Mammary epithelial cell (primary cell): ENCODE results near the gene CAMK2A.

Source experiments
- EZH2 ChIP-seq: IDR thresholded peaks from 2 replicates; pipeline ENCODE4 v1.6.1; 2012; ENCODE audit warnings: low read length, inconsistent platforms, borderline replicate concordance
- TF ChIP-seq, protein P1 (sequence below), 2 donors: IDR thresholded peaks in 1 of 2; conservative IDR thresholded peaks in 1 of 2; 2 replicates each; pipeline ENCODE4 v1.5.1; 2011 to 2012; ENCODE audit warnings: inconsistent platforms in 2 of 2, low read length in 2 of 2, mild to moderate bottlenecking in 2 of 2, control low read depth in 1 of 2, low read depth in 1 of 2; ENCODE audit not compliant: insufficient read depth in 1 of 2; ENCODE audit errors: extremely low read depth in 1 of 2

DNA sequence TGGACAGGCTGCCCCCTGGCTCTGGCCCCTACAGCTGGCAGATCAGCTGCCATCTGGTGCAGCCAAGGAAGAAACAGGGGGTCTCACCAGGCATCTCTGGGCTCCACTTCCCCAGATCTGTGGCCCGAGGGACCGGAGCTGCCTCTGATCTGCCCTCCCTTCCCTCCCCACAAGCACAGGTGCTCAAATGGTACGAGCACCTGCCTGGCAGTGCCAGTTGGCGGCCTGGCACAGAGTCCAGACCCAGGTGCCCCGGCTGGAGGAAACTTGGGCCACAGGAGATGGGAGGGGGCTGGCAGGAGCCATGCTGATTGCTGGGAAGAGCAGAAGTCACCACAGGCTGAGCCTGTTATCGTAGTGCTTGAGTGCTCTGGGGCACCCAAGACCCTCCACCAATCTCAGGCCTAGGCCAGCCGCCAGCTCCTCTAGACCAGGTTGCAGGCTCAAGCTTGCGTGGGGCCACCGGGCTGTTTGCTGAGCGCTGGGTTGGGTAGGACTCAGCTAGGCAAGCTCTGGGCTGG, 5.0 kb upstream of the CAMK2A start:
- TF ChIP-seq, protein P1, sequence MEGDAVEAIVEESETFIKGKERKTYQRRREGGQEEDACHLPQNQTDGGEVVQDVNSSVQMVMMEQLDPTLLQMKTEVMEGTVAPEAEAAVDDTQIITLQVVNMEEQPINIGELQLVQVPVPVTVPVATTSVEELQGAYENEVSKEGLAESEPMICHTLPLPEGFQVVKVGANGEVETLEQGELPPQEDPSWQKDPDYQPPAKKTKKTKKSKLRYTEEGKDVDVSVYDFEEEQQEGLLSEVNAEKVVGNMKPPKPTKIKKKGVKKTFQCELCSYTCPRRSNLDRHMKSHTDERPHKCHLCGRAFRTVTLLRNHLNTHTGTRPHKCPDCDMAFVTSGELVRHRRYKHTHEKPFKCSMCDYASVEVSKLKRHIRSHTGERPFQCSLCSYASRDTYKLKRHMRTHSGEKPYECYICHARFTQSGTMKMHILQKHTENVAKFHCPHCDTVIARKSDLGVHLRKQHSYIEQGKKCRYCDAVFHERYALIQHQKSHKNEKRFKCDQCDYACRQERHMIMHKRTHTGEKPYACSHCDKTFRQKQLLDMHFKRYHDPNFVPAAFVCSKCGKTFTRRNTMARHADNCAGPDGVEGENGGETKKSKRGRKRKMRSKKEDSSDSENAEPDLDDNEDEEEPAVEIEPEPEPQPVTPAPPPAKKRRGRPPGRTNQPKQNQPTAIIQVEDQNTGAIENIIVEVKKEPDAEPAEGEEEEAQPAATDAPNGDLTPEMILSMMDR (conservative IDR thresholded peaks at IDR 0.05 in 1 of 2, IDR thresholded peaks at IDR 0.05 in 1 of 2; ENCODE audit: extremely low read depth in 1 of 2, insufficient read depth in 1 of 2, low read depth in 1 of 2, low read length in 2 of 2), result no peak
- no peak for TF ChIP-seq EZH2
